HL-60 (cell line): ENCODE results near the gene IFITM10.

ENCODE experiments used
- DNase-seq, 2 experiments: peaks; one replicate each; pipeline ENCODE4 v3.0.0-alpha.2; 2010 to 2020; ENCODE audit warnings: low read depth in 1 of 2, low spot score in 1 of 2
- H3K27ac ChIP-seq: fragments of 250-450 bp; sonication (Bioruptor Pico); replicated peaks from 2 replicates; pipeline ENCODE4 v1.5.1; 2020; ENCODE audit warnings: mild to moderate bottlenecking, moderate library complexity
- H3K27me3 ChIP-seq: fragments of 250-450 bp; sonication (Bioruptor Pico); 2 replicates; pipeline ENCODE4 v1.5.1; 2021; ENCODE audit warnings: mild to moderate bottlenecking, moderate library complexity; ENCODE audit not compliant: insufficient read depth, poor library complexity, severe bottlenecking
- H3K4me3 ChIP-seq: replicated peaks from 2 replicates; pipeline ENCODE4 v1.5.1; 2011; ENCODE audit warnings: mild to moderate bottlenecking, control low read depth, low read length; ENCODE audit not compliant: insufficient read depth
- CTCF ChIP-seq: IDR thresholded peaks from one replicate; pipeline ENCODE4 v1.5.1; 2011; ENCODE audit warnings: low read length, control low read depth, inconsistent platforms; ENCODE audit not compliant: insufficient read depth
- GABPA ChIP-seq: IDR thresholded peaks from 2 replicates; pipeline ENCODE4 v1.6.1; 2012; ENCODE audit warnings: low read depth
- POLR2AphosphoS5 ChIP-seq: IDR thresholded peaks from 2 replicates; pipeline ENCODE4 v1.6.1; 2012; ENCODE audit warnings: low read depth
- REST ChIP-seq: IDR thresholded peaks from 2 replicates; pipeline ENCODE4 v1.6.1; 2012; ENCODE audit warnings: low read depth; ENCODE audit not compliant: insufficient replicate concordance
- SPI1 ChIP-seq: IDR thresholded peaks from 2 replicates; pipeline ENCODE4 v1.6.1; 2012; ENCODE audit warnings: low read depth, mild to moderate bottlenecking, borderline replicate concordance

The IFITM10 gene

GRCh38 chr11:1733716-1734640, 16.4 kb downstream of the IFITM10 start:
- peaks cover 26% of the 10 kb centered on the region for H3K27me3 ChIP-seq
- TF ChIP-seq REST, result no peak
- TF ChIP-seq POLR2AphosphoS5, result no peak
- no peak for TF ChIP-seq CTCF
- TF ChIP-seq SPI1, result no peak
- no peak for TF ChIP-seq GABPA
- no peak overlapping the region for H3K27ac ChIP-seq

GRCh38 chr11:1733009-1733715, 17.2 kb downstream of the IFITM10 start:
- Histone ChIP-seq H3K27ac (no peak overlapping the region), H3K27me3 (peaks cover 26% of the 10 kb centered on the region), H3K4me3 (no peak overlapping the region)
- no peak for DNase-seq
- TF ChIP-seq CTCF, result no peak
- no peak for TF ChIP-seq SPI1
- TF ChIP-seq GABPA, result no peak
- TF ChIP-seq REST, result no peak
- no peak for TF ChIP-seq POLR2AphosphoS5

More at GRCh38 chr11:1733716-1734640, 16.4 kb downstream of the IFITM10 start:
- H3K4me3 ChIP-seq, result no peak overlapping the region
- DNase-seq, result no peak

- Histone ChIP-seq H3K27ac (no peak overlapping the region), H3K4me3 (no peak overlapping the region), H3K27me3 (peaks cover 26% of the 10 kb centered on the region)
- no peak for DNase-seq
- no peak for TF ChIP-seq REST
- no peak for TF ChIP-seq POLR2AphosphoS5
- TF ChIP-seq SPI1, result no peak
- TF ChIP-seq CTCF, result no peak
- no peak for TF ChIP-seq GABPA
Observed at GRCh38 chr11:1732418-1733008, 17.9 kb downstream of the IFITM10 start.
